ENCODE data around the gene BABAM2. TPM values are rescaled to one million over a fixed set of nuclear protein-coding genes. Genes with fewer than 3 reads are reported as not detected.

The BABAM2 gene
- total RNA-seq, 4 donors from 2014 or later: 35.0 to 70.5 (median 51.5) TPM

- H3K27me3 ChIP-seq: no peaks in the 10 kb centered on the region
- H3K4me3 ChIP-seq: no peak overlapping the region
- no peaks in the 10 kb centered on the region for H3K36me3 ChIP-seq
- no peak for DNase-seq
- no peaks in the 10 kb centered on the region for H3K9me3 ChIP-seq
- no peak overlapping the region for H3K27ac ChIP-seq
- TF ChIP-seq CTCF (IDR thresholded peaks at IDR 0.05) (no peak), POLR2A (IDR thresholded peaks at IDR 0.05) (no peak)
- H3K4me1 ChIP-seq: peaks cover 0 to 27% (median 0%) of the 10 kb centered on the region in 4 donors
These were observed 35.4 kb downstream of the BABAM2 start for GRCh38 chr2:27925766-27926472.

- Histone ChIP-seq H3K9me3 (no peaks in the 10 kb centered on the region), H3K4me3 (peak overlapping the region in 1 of 4 donors; percentile 0), H3K4me1 (peaks cover 0 to 22% (median 0%) of the 10 kb centered on the region in 4 donors), H3K27me3 (no peaks in the 10 kb centered on the region), H3K36me3 (no peaks in the 10 kb centered on the region), H3K27ac (peak overlapping the region in 2 of 4 donors; percentile 56 to 71)
- TF ChIP-seq POLR2A (IDR thresholded peaks at IDR 0.05) (no peak), CTCF (IDR thresholded peaks at IDR 0.05) (peak in 2 of 6 experiments; percentile 4 to 22)
- DNase-seq: peak in 1 of 3 donors; percentile 53
These were observed 39.5 kb downstream of the BABAM2 start for GRCh38 chr2:27929916-27930486.

- DNase-seq: no peak
These were observed 40.9 kb downstream of the BABAM2 start for GRCh38 chr2:27931361-27931950.

GRCh38 chr2:27932396-27932795 is 41.9 kb downstream of the BABAM2 start:
- H3K27ac ChIP-seq: no peak overlapping the region
- H3K27me3 ChIP-seq: no peaks in the 10 kb centered on the region
- peaks cover 0 to 22% (median 0%) of the 10 kb centered on the region in 4 donors for H3K4me1 ChIP-seq
- H3K36me3 ChIP-seq: no peaks in the 10 kb centered on the region
- no peaks in the 10 kb centered on the region for H3K9me3 ChIP-seq
- TF ChIP-seq CTCF (IDR thresholded peaks at IDR 0.05) (no peak), POLR2A (IDR thresholded peaks at IDR 0.05) (no peak)
- H3K4me3 ChIP-seq: no peak overlapping the region
- DNase-seq: no peak

More at GRCh38 chr2:27931361-27931950, 40.9 kb downstream of the BABAM2 start:
- TF ChIP-seq CTCF (IDR thresholded peaks at IDR 0.05) (no peak), POLR2A (IDR thresholded peaks at IDR 0.05) (no peak)
- H3K4me3 ChIP-seq: no peak overlapping the region
- H3K9me3 ChIP-seq: no peaks in the 10 kb centered on the region
- H3K36me3 ChIP-seq: no peaks in the 10 kb centered on the region
- H3K4me1 ChIP-seq: peaks cover 0 to 22% (median 0%) of the 10 kb centered on the region in 4 donors
- H3K27me3 ChIP-seq: no peaks in the 10 kb centered on the region
- H3K27ac ChIP-seq: peak overlapping the region in 2 of 4 donors; percentile 12 to 22

GRCh38 chr2:27935026-27935425 is 44.5 kb downstream of the BABAM2 start:
- DNase-seq: no peak
- TF ChIP-seq POLR2A (IDR thresholded peaks at IDR 0.05) (no peak), CTCF (IDR thresholded peaks at IDR 0.05) (no peak)
- H3K4me3 ChIP-seq: no peak overlapping the region
- no peak overlapping the region for H3K27ac ChIP-seq
- H3K36me3 ChIP-seq: no peaks in the 10 kb centered on the region
- no peaks in the 10 kb centered on the region for H3K27me3 ChIP-seq
- H3K9me3 ChIP-seq: no peaks in the 10 kb centered on the region
- peaks cover 0 to 13% (median 0%) of the 10 kb centered on the region in 4 donors for H3K4me1 ChIP-seq

All from Peyer's patch (tissue), 4 donors.